HG02588 (cell line): ENCODE measurements around the gene CYB561.

Experiments used
- ATAC-seq: cut with Tn5 transposase; IDR thresholded peaks from one replicate; pipeline ENCODE4 v1.9.1; 2021; ENCODE audit warnings: mild to moderate bottlenecking, moderate library complexity; ENCODE audit not compliant: unreplicated experiment

Gene CYB561

DNA sequence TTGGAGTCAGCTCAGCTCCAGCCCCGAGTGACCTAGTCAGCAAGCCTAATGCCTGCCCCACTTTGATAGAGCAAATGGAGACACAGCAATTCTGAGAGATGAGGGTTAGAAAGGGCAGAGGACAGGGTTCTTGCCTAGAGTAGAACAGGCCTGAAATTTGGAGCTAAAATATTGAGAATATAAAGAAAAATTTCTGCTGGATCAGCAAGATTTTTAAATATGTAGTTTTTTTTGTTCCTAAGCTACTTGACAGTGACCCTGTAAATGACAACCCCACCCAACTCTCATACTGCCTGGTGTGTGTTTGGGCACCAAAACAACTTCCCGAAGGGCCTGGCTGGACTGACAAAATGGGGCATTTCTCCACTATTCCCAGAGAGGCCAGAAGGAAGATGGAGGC lies 26.7 kb downstream of the CYB561 start:
- ATAC-seq = no peak

DNA sequence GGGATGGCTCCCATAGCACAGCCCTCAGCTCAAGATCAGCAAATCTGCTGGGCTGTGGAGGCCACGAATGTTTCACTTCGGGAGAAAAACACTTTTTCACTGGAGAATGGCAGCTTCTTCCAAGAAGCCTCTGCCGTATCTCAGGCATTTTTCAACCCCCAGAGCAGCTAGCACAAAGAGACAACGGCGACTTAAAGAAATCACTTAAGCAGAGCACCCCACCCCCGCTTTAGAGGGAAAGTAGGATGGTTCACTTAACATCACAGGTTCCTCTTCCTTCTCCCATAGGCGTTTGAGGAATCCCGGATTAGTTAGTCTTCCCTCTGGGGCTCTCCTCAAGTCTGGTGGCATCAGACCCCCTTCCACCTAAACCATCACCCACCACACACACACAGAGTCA lies 27.6 kb downstream of the CYB561 start:
- ATAC-seq = no peak

DNA sequence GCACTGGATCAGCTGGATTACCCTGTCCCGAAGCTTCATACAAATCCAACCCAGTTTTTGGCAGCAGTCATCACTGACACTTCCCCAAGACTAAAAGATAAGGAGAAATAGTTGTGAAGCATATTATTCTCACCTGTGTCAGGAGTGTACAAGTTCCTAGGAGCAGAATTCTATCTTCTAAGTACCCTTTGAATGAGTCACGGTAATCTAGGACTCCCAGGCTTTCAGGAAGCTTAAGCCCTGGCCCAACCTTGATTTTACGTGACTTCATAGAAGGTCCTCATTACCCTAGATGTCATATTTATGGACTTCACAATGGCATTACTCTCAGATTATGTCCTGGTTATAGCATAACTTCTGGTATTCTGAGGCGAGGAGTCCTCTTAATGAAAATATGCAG lies 31.9 kb downstream of the CYB561 start:
- ATAC-seq = no peak

DNA sequence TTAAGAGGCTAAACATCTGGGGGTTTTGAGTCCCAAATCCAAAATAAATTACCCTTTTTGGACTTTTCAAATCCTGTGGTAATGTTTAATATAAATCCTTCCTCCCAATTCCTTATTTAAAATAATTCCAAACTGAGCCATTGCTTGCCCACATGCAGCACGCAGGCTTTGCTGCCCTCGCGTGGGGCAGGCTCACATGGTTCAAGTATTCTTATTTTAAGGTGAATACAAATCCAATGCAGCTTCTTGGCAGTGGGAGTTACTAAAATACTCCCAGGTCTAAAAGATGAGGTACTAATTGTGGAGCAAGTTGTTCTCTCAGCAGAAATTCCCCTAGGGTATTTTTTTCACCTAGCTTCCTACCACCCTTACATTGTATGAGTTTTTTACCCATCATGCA lies 33.0 kb downstream of the CYB561 start:
- no peak for ATAC-seq

DNA sequence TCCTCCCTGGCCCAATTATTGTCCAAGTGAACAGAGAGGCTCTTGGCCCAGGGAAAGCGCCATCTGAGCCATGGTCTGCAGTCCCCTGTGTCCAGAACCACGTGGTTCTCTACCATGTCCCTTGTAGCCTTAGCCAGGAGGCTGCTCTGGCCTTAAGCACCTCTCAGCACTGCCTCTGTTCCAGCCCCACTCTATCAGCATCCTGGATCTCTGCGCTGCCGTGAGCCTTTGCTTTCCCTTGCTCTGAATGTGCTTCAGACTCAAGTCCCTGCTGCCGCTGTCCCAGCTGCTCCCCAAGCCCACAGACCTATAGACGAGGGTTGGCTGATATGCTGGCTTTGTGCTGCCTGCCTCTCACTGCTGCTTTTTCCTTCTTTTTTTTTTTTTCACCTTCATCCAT lies 33.9 kb downstream of the CYB561 start:
- no peak for ATAC-seq

DNA sequence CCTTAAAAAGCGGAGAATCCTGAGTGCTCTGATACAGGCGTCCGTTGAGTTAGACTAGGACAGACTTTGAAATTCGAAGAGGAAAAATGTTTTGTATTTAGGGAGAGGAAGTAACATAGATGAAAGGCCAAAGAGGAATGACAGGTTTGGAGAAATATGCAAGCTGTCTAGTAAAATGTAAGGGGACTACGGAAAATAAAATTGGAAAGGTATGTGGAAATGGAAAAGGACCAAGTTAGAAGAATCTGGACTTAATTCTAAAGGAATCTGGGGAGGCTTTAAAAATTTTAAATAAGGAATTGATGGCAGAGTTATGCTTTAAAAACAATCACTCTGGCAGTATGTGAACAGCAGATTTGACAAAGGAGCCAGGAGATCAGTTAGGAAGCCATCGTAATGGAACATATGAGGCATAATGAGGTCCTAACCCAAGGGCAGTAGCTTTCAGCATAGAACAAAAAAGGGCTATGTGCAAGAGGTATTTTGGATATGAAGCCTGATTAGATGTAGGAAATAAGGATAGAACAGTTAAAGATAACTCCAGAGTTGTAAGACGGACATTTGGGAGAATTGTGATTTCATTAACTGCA lies 38.3 kb downstream of the CYB561 start:
- no peak for ATAC-seq

DNA sequence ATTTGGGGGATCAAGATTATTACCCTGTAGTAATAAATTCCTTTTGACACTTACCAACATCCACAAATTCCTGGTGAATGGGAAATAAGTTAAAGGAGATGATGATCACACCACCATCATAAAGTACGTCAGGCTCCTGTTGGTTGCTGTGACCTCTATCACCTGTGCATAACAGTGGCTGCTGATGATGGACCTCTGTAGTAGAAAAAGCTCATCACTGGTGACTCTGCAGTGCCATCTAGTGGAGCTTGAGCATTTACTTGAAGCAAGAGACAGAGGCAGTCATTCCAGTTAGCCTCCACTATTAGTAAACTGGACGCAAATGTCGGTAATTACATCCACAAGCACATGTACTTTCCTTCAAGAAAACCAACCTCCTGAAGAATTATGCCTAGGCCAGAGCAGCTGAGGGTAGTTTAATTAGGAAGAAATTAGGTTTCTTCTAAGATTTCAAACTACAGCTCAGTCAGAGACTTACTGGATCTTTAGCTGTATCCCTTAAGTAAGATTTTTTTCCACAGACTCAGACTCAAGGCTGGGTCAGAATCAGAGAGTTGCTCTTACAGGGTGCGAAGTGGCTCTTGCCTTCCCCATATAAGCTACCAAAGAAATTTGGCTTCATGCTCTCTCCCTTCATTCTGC lies 39.3 kb downstream of the CYB561 start:
- ATAC-seq = peak; percentile 64

DNA sequence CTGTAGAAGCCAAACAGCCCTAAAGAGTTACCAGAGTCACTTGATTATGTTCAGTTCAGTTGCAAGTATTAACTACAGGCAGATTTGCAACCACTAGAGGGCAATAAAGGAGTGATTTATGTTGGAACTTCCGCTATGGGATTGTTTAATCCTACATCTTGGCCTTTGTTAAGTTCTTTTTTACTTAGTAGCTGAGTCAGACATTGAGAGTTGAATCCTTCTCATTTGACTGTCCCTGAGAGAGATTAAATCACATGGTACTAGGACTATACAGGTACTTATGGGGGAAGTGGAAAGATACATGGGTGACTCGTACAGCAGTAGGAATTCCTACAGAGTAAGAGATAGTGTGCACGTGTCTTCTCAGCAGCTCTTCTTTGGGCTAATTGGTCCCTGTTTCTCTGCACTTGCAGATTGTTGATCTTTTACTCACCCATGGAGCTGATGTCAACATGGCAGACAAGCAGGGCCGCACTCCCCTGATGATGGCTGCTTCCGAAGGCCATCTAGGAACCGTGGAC lies 40.3 kb downstream of the CYB561 start:
- ATAC-seq = no peak

DNA sequence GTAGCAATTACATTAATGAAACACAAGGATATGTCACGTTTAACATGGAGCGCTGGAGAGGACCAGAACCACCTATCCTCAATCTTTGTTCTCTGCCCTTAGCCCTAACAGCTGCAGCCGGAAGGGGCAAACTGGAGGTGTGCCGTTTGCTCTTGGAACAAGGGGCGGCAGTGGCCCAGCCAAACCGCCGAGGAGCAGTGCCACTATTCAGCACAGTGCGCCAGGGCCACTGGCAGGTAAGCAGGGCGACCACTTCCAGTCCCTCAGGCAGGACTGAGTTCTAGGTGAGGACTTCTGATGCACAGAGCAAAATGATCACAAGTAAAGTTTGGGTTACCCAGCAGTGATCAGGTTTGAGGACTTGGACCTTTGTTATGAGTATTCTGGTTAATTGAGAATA lies 41.1 kb downstream of the CYB561 start:
- no peak for ATAC-seq

DNA sequence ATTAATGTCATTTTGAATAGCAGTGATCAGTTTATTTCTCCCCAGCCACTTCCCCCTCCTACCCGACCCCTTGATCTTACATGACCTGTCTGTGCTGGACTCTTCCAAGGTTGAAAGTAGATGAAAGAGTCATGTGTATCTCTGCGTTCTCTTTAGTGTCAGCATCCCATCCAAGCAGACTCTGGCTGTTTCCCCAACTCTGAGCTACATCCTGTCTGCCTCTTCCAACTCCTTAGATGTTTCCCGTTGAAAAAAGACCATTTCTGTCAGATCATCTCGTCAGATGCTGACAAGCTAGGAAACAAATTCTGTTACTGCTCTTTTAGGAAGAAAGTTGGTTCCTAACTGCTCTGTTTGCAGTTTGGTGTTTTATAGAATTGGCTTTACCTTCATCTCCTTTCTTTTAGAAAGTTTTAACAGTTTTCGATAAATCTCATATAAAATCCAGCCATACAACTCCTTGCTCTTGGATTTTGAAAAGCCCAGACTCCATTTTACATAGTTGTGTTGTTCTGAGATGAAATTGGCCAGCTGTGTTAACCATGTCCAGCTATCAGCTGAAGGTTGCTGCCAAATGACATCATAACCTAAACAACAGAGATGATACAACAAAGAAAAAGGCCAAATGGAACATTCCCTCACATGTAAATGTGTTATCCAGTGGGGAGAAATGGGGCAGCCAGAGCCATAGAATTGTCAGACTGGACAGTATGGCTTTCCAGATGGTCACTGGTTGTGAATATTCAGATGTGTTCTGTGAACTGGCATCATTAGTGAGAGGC lies 43.5 kb downstream of the CYB561 start:
- ATAC-seq = no peak

DNA sequence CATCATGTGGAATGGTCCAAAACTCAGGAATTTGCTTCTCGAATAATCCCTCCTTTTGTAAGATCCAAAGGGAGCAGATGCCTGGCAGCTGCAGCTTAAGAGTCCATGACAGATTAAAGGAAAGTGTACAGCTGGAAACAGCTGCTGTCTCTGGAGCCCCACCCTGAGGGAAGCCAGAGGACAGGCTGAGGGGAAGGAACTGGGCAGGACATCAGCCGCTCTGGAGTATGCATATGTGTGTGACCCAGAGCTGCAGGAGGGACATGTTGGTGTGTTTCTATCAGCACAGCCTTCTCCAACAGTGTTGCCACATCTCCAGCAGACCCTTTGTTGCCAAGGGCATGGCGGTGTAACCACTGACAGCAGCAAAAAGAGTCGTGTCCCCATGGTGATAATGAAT lies 46.2 kb downstream of the CYB561 start:
- ATAC-seq = no peak

DNA sequence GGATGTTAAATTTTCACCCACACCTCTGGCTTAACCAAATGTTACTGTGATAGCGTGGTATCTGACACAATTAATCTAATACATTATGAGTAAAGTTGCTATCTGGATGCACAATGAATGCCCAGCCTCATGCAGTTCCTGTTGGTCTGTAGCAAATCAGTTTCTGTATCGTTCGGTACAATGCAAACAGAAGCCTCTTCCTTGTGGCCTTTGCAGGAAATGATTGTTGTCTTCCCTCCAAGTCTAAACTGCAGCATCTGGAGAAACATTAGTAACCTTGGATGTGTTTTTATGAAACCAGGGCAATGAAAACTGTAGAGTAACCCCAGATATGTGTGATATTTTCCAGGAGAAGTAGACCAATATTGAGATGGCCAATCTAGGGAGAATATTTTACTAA lies 46.8 kb downstream of the CYB561 start:
- ATAC-seq = no peak

DNA sequence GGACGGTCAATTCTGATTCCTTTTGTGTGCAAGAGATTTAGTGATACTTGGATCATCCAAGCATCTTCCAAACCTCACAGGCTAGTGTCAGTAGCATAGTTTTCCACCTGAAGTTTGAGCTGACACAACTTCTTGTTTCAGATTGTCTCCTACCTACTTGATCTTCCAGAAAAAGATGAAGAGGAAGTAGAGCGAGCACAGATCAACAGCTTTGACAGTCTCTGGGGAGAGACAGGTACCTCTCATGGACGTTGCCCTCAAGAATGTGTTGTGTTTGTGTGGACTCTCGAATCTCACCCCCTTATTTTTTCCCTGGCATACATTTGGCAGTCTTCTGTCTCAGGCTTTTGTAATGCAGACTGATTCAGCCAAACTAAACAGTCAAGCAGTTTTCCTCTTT lies 47.4 kb downstream of the CYB561 start:
- no peak for ATAC-seq

DNA sequence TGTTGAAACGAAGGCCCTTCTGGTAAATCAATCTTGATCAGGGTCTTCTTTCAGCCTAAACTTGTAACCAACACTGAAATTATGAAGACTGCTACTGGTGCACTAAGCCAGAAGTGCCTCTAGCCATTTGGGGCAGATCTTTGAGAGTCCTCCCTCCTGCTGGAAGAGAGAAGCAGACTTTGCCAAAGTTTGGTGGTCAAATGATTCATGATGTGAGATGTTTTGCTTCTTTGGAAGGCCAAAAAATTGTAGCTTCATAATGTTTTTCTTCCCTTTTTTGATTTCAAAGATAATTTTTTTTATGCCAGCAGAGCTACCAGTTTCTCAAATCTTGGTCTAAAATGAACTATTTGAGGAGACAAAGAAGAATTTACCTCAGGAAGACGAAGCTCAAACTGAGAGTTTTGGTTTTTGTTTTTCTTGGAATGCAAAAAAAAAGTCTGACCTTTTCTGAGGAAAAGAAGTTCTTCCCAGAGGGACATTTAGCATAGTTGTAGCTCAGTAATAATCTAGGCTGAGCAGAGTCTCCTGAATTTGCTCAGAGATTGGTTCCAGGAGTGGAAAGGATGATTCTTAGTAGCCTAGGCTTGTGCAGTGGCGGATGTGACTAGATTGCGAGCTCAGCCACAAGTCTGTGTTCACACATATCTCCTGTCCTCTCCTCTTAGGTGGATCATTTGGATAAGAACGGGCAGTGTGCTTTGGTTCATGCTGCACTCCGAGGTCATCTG lies 50.9 kb downstream of the CYB561 start:
- ATAC-seq = no peak

DNA sequence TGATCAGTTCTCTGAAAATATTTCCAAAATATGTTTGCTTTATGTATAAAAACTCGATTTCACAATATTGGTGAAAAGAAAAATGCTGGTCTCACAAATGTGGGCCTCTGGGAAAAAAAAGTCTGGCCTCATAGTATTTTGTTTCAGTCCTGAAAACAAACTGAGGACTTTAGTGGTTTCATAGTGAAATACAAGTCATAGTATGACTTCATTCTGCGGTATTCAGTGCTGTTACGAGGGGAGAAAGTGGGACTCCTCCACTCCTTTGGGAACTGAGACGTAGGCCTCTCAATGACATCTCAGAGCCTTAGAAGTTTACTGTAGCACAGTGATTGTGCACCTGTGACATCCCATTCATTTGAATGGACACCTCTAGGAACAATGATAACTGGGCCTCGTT lies 56.0 kb downstream of the CYB561 start:
- no peak for ATAC-seq

DNA sequence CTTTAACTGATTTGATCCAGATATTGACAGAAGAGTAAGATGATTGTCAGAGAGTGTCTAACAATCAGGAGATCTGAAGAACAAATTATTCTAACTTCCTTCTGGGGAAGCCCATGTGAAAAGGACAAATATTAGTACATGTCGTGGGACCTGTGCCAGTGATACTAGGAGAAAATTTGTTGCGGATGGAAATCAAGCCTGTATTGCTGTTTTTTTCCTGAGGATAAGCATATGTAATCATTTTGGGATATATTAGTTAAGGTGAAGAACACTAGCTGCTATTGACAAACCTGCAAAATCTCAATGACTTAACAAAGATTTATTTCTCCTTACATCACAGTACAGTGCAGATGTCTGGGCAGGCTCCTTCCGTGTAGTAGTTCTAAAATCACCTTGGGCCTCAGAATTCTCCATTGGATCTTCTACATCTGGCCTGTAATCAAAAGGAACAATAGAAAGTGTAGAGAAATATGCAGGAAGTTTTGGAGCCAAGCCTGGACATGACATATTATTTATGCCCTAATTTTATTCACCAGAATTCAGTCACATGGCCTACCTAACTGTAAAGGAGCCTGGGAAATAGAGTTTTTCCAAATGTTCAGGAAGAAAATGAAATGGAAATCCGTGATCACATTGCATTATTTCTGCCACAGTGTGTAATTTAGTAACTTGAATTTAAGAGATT lies 58.3 kb downstream of the CYB561 start:
- ATAC-seq = no peak

DNA sequence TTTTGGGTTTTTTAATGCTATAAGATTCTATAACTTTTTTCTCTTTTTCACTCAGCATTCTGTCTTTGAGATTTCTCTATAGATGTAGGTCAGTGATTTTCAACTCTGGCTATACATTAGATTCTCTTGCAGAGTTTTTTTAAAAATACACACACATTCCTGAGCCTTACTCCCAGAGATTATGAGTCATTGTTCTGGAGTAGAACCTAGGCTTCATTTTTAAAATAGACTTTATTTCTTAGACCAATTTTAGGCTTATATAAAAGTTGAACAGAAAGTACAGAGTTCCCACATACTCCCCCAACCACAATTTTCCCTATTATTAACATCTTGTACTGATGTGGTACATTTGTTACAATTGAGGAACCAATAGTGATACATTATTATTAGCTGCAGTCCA lies 63.3 kb downstream of the CYB561 start:
- ATAC-seq = no peak
